HuH-7 (cell line): ENCODE results near the gene PRKCE.
"Not testable (repeated sequence)": the region's sequence is repeated elsewhere in the genome, so short reads cannot be mapped to it uniquely, and the experiment has no call there.

Experiments used
- DNase-seq: peaks from one replicate; pipeline ENCODE4 v3.0.0; 2011; ENCODE audit warnings: low spot score

PRKCE gene

DNA sequence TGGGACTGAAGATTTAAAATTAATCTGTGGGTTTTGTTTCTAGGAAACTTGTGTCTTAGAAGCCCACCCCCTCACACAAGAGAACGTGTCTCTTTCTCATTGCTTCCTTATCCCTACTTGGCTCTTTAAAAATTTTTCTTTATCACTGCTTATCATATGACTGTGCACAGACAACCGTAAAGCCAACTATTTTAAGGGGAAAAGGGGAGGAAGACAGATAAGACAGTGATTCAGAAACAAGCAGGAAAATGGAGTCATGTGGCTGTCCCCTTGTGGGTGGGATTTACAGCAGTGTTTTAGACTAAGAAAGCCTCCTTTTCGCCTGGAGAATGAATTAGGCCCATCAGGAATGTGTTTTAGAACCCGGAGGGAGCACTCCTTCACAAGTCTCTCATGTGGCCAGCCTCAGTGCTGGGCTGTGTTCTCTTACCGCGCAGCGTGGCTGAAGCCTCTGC lies 17.6 kb downstream of the PRKCE start:
- DNase-seq: no peak

DNA sequence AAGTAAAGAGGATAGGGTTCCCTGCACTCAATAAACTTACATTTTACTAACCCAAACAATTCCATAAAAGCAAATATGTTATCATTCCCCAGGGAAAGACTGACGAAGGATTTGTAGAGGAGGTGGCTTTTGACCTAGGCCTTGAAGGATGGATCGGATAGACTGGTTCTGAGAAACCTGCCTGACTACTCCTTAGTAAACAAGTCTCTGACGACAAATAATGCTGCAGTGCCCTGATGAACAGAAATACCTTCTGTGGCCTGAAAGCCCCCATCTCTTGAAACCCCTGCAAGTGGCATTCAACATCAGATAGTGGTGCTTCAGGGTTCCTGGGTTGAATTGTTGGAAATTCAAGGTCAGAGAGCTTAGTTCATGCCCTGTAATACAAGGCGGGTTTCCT lies 19.2 kb downstream of the PRKCE start:
- DNase-seq: no peak

DNA sequence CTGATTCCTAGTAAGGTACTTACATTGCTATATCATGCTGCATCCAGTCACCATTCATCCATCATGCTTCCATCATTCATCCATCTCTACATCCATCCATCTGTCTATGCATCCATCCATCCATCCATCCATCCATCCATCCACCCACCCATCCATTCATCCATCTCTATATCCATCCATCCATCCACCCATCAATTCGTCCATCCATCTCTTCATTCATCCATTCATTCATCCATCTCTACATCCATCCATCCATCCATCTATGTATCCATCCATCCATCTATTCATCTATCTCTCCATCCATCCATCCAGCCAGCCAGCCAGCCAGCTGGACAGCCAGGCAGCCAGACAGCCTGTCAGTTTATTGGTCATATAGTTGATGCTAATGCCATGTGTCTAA lies 20.7 kb downstream of the PRKCE start:
- no peak for DNase-seq

GRCh38 chr2:45674035-45674816 lies 22.8 kb downstream of the PRKCE start:
- no peak for DNase-seq

DNA sequence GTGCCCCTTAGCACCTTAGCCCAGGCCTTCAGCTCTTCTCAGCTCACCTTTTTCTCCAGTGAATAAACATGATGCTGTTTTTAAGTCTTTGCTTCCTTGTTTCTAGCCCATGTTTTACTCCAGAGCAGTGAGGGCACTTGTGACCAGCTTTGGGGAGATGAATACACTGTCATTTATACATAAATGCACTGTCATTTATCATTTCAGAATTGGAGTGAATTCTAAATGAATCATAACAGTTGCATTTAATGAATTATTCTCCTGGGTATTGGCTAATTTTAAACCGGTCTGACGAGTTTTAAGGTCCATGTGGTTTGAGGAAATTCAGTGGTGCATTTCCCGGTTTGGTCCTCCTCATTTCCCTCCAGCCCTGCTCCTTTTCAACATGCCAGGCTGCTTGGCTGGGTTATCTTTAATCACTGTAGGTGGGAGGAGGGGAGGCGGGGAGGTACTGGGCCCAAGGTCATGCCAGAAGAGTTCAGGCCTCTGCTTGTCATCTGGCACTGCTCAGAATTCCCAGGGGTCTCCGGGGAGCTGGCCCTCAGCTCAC lies 23.9 kb downstream of the PRKCE start:
- DNase-seq: no peak

DNA sequence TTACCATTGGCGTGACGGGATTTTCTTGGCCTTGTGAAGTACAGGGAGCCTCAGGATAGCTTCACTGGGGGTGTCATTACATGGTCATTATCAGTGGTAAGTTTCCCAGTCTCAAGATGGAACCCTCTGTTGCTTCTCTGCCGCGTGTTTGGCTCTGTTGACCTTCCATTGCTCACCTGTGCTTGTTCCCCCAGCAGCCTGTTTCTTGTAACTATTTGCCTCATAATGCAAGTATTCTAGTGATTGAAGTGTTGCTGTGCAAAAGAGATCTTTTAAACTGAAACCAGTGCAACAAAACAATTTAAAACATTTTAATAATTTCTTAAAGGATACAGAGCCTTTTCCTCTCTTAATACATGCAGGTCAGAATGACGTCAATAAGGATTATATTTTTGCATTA lies 24.6 kb downstream of the PRKCE start:
- DNase-seq: no peak

DNA sequence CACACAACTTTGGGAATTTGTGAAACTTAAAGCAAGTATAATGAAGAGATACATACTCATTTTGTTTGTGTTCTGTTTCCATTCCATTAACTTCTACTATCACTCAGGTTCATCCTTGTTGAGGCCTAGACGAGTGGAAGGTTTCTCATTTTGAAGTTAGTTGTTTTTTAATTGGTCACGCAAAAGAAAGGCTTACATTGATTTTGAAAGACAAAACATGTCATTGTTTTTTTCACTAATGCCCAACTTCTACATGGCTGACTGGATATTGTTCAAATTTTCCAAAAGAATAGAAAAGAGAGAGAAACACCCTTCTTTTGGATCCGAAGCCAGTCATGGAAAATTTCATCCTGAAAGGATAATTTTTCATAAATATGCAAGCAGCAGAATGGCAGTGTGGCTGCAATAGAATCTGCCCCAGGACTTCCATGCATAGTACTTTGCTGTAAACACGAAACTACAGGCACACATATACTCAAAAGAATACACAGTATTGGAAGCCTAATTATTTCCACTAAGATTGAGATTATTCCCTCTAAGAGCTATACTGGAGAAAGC lies 27.4 kb downstream of the PRKCE start:
- no peak for DNase-seq

- peak; percentile 8 for DNase-seq
Observed at GRCh38 chr2:45680351-45680967, 29.0 kb downstream of the PRKCE start.

DNA sequence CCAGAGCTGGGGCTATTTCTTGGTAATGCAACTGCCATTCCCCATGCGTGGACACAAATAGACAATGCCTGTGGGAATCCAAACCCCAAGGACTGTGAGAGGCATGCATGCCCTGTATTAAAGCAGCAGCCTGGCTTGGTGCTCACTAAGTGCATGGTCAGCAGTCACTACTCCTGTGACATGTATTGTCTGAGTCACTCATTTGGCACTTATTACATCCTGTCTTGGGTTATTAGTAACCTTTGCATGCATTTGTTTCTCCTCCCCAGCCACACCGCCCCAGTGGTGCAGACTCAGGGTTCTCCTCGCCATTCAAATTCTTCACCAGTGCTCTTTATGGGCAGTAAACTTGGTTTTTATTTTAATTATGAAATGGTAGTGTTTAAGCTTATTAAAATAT lies 30.2 kb downstream of the PRKCE start:
- DNase-seq: peak; percentile 10

DNA sequence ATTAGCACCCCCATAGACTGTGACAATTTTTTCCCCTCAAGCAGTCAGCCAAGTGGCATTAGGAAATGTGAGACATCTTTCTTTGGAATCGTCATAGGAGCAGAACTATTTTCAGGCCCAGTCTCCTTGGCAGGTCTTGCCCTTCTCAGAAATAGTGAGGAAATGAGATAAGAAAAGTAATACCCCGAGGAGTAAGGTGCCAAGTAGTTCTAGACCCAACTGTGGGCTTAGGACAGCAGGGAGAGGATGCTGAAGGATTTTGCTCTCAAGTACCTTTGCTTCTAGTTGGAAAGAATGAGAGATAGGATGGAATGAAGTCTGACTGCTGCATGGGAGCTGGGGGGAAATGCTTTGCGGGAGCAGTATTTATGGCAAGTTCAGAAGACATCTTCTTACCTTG lies 31.8 kb downstream of the PRKCE start:
- DNase-seq: no peak

GRCh38 chr2:45684756-45685155 lies 33.3 kb downstream of the PRKCE start:
- DNase-seq: no peak

DNA sequence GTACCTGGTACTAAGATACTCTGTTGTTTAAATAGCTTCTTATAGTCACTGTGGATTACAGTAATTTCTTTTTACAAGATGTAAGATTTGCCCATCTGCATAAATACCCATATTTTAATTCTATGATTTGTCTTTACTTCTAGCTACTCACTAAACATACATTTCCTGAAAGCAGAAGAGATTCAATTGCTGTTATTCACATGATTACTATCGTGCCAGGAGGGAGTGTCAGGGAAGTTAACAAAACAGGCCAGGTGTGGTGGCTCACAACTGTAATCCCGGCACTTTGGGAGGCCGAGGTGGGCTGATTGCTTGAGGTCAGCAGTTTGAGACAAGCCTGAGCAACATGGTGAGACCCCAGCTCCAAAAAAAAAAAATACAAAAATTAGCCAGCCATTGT lies 33.8 kb downstream of the PRKCE start:
- DNase-seq: no peak

DNA sequence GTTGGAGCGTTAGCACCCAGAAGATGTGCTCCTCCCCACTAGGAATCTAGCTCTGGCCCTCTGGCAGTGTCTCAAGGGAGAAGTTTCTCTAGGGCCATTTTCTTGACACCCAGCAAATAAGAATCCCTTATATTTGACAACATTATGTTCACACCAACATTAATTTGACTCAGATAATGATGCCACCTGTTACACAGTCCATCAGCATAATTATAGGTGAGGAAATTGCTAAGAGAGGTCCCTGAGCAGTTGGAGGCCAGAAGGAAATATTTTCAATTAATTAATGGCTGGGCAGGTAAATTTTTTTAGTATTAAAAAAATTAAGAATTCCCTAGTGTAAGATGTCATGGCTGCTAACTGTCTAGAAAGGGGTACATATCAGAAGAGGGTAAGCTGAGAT lies 36.5 kb downstream of the PRKCE start:
- no peak for DNase-seq

- no peak for DNase-seq
Observed at GRCh38 chr2:45688479-45689298, 37.2 kb downstream of the PRKCE start.

- DNase-seq: no peak
Observed at GRCh38 chr2:45690231-45690630, 38.8 kb downstream of the PRKCE start.

- no peak for DNase-seq
Observed at GRCh38 chr2:45691171-45691999, 39.9 kb downstream of the PRKCE start.

- DNase-seq: no peak
Observed at GRCh38 chr2:45692566-45692965, 41.1 kb downstream of the PRKCE start.

DNA sequence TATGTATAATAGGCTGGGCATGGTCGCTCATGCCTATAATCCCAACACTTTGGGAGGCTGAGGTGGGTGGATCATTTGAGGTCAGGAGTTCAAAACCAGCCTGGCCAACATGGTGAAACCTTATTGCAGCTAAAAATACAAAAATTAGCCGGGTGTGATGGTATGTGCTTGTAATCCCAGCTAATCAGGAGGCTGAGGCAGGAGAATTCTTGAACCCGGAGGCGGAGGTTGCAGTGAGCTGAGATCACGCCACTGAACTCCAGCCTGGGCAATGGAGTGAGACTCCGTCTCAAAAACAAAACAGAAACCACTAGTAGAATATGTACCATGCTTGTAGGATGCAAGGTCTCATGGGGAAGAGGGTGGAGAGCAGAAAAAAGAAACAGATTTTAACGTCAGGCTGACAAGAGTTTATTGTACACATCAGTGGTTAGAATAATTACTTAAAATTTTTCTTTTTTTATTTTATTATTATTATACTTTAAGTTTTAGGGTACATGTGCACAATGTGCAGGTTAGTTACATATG lies 44.1 kb downstream of the PRKCE start:
- not testable (repeated sequence) for DNase-seq

DNA sequence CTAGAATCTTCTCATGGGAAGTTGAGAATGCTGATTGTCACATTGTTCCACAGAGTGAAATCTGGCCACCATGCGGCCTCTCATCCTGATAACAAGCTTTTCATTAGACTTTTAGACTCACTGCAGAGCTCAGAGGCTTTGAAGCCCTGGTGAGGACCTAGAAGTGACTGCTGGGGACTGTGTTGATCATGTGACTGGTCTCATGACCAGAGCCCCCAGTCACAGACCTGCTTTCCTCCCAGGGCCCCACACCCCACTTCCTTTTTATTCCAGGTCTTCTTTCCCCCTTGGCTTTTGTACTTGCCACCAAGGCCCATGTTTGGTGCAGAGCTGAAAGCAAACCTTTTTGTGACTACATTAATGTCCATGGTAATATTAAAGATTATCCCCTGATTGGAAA lies 45.2 kb downstream of the PRKCE start:
- no peak for DNase-seq

DNA sequence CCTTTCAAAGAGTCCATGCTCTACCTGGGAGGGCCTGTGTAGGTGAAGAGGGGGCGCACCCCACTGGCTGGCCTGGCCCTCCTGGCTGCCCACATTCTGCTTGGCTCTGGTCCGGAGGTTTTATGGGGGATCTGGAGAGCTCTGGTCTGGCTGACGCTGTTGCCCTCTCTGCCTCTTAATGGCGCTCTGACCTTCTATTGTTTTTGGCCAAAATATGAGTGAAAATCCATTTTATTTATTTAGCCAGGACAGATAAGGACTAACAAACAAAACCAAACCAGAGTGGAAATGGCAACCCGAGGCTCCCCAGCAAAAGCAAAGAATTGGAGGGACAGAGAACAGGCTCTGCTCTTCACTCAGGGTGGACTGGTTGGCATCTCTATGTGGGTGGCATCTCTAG lies 45.7 kb downstream of the PRKCE start:
- no peak for DNase-seq

- no peak for DNase-seq
Observed at GRCh38 chr2:45698554-45698953, 47.1 kb downstream of the PRKCE start.
